Caco-2 (cell line): Measurements from ENCODE around the gene ARHGEF28. TPM values are rescaled to one million over a fixed set of nuclear protein-coding genes. Genes with fewer than 3 reads are reported as not detected.

Experiments
- BruUV-seq: library from RNA; stranded (reverse); fragments of 400-500 nt; replicated peaks from 2 replicates; lab custom pipeline; 2021; lab: Mats Ljungman, UMichigan
- CTCF ChIA-PET: fragments of 300-600 bp; sonication (Branson Sonifier 250); formaldehyde crosslinking; loops from one replicate; lab custom pipeline; 2022; ENCODE audit warnings: antibody characterized with exemption; lab: Charles Lee
- POLR2A ChIA-PET: fragments of 300-600 bp; sonication (Branson Sonifier 250); formaldehyde crosslinking; loops from one replicate; lab custom pipeline; 2022; ENCODE audit warnings: antibody characterized with exemption; lab: Charles Lee
- DNase-seq, 2 experiments: peaks; one replicate each; pipeline versions ENCODE4 v3.0.0 to v3.0.0-alpha.2; 2020 to 2022
- H3K27me3 ChIP-seq: replicated peaks from 2 replicates; pipeline ENCODE4 v1.6.0; 2011; ENCODE audit warnings: low read length; ENCODE audit not compliant: control insufficient read depth, insufficient read depth
- H3K36me3 ChIP-seq: 2 replicates; pipeline ENCODE4 v1.5.1; 2011; ENCODE audit warnings: low read length; ENCODE audit not compliant: control insufficient read depth, insufficient read depth
- H3K4me1 ChIP-seq: fragments of 250-450 bp; sonication (Bioruptor Pico); 2 replicates; pipeline ENCODE4 v1.5.1; 2020; ENCODE audit warnings: mild to moderate bottlenecking
- H3K4me3 ChIP-seq: 2 replicates; pipeline ENCODE4 v1.5.1; 2011; ENCODE audit warnings: low read depth, mild to moderate bottlenecking, control low read depth, low read length
- H3K9me3 ChIP-seq: fragments of 250-450 bp; sonication (Bioruptor Pico); 2 replicates; pipeline ENCODE4 v1.5.1; 2020; ENCODE audit warnings: mild to moderate bottlenecking, moderate library complexity
- H3K27ac Mint-ChIP-seq: one replicate; pipeline ENCODE4 v1.8.0; 2022; ENCODE audit warnings: mixed read lengths; ENCODE audit not compliant: unreplicated experiment
- H3K27me3 Mint-ChIP-seq: one replicate; pipeline ENCODE4 v1.8.0; 2022; ENCODE audit warnings: mixed read lengths; ENCODE audit not compliant: insufficient read depth, unreplicated experiment
- H3K36me3 Mint-ChIP-seq: one replicate; pipeline ENCODE4 v1.8.0; 2022; ENCODE audit warnings: mild to moderate bottlenecking, mixed read lengths; ENCODE audit not compliant: insufficient read depth, unreplicated experiment
- H3K4me1 Mint-ChIP-seq: one replicate; pipeline ENCODE4 v1.8.0; 2022; ENCODE audit warnings: low read depth, mixed read lengths; ENCODE audit not compliant: unreplicated experiment
- H3K4me3 Mint-ChIP-seq: one replicate; pipeline ENCODE4 v1.8.0; 2022; ENCODE audit warnings: mild to moderate bottlenecking, moderate library complexity, mixed read lengths; ENCODE audit not compliant: unreplicated experiment
- H3K9me3 Mint-ChIP-seq: one replicate; pipeline ENCODE4 v1.8.0; 2022; ENCODE audit warnings: mixed read lengths; ENCODE audit not compliant: unreplicated experiment
- CTCF ChIP-seq, 2 experiments: fragments of 200-600 bp in 1 of 2; IDR thresholded peaks; 1 replicate in 1 of 2; 2 replicates in 1 of 2; pipeline versions ENCODE4 v1.5.1 to v1.8.0; 2011 to 2022; ENCODE audit warnings: antibody characterized with exemption in 1 of 2, control low read depth in 1 of 2, inconsistent platforms in 1 of 2, low read depth in 1 of 2, low read length in 1 of 2, mild to moderate bottlenecking in 1 of 2, moderate library complexity in 1 of 2; ENCODE audit not compliant: insufficient read depth in 1 of 2, severe bottlenecking in 1 of 2, unreplicated experiment in 1 of 2
- intact Hi-C: fragments of 100-400 bp; cut with micrococcal nuclease; formaldehyde crosslinking; loops from one replicate; pipeline ENCODE4 v1.10.0; 2022; ENCODE audit not compliant: unreplicated experiment
- total RNA-seq: library from RNA; stranded (reverse); gene quantifications from 2 replicates; pipeline ENCODE4 v1.2.3, GENCODE V29; 2022

ARHGEF28 gene
- total RNA-seq, 1 experiment from 2014 or later = 4.6 TPM

GRCh38 chr5:73908395-73908794 is 282.4 kb downstream of the ARHGEF28 start:
- H3K9me3 Mint-ChIP-seq = no peaks in the 10 kb centered on the region
- ChIA-PET CTCF (no interaction called here), POLR2A (no interaction called here)
- no peaks in the 10 kb centered on the region for H3K9me3 ChIP-seq
- no peak overlapping the region for H3K4me3 ChIP-seq
- H3K36me3 ChIP-seq = no peaks in the 10 kb centered on the region
- BruUV-seq = no TSS peak
- no peaks in the 10 kb centered on the region for H3K4me1 Mint-ChIP-seq
- no peak overlapping the region for H3K4me3 Mint-ChIP-seq
- H3K27ac Mint-ChIP-seq = no peak overlapping the region
- no peak for TF ChIP-seq CTCF (IDR thresholded peaks at IDR 0.05; ENCODE audit: insufficient read depth in 1 of 2, low read depth in 1 of 2, low read length in 1 of 2, severe bottlenecking in 1 of 2, unreplicated experiment in 1 of 2)
- H3K27me3 Mint-ChIP-seq = no peaks in the 10 kb centered on the region
- no peaks in the 10 kb centered on the region for H3K4me1 ChIP-seq
- H3K27me3 ChIP-seq = no peaks in the 10 kb centered on the region
- intact Hi-C loops = no loop called here
- no peaks in the 10 kb centered on the region for H3K36me3 Mint-ChIP-seq
- no peak for DNase-seq

- no TSS peak for BruUV-seq
- H3K4me3 ChIP-seq = no peak overlapping the region
- no peak overlapping the region for H3K27ac Mint-ChIP-seq
- DNase-seq = no peak
- no peaks in the 10 kb centered on the region for H3K9me3 Mint-ChIP-seq
- H3K9me3 ChIP-seq = no peaks in the 10 kb centered on the region
- H3K36me3 Mint-ChIP-seq = no peaks in the 10 kb centered on the region
- ChIA-PET CTCF (no interaction called here), POLR2A (no interaction called here)
- no peaks in the 10 kb centered on the region for H3K36me3 ChIP-seq
- H3K27me3 Mint-ChIP-seq = no peaks in the 10 kb centered on the region
- no peaks in the 10 kb centered on the region for H3K4me1 Mint-ChIP-seq
- no peaks in the 10 kb centered on the region for H3K4me1 ChIP-seq
- intact Hi-C loops = no loop called here
- no peak overlapping the region for H3K4me3 Mint-ChIP-seq
- TF ChIP-seq CTCF (IDR thresholded peaks at IDR 0.05; ENCODE audit: insufficient read depth in 1 of 2, low read depth in 1 of 2, low read length in 1 of 2, severe bottlenecking in 1 of 2, unreplicated experiment in 1 of 2) = no peak
- H3K27me3 ChIP-seq = no peaks in the 10 kb centered on the region
Measured at GRCh38 chr5:73908846-73909245, 282.9 kb downstream of the ARHGEF28 start.

- Mint-ChIP-seq H3K27ac (no peak overlapping the region), H3K9me3 (no peaks in the 10 kb centered on the region), H3K27me3 (no peaks in the 10 kb centered on the region), H3K36me3 (no peaks in the 10 kb centered on the region), H3K4me1 (no peaks in the 10 kb centered on the region), H3K4me3 (no peak overlapping the region)
- no TSS peak for BruUV-seq
- ChIA-PET CTCF (no interaction called here), POLR2A (no interaction called here)
- no peaks in the 10 kb centered on the region for H3K36me3 ChIP-seq
- H3K27me3 ChIP-seq = no peaks in the 10 kb centered on the region
- H3K4me3 ChIP-seq = no peak overlapping the region
- no peak for DNase-seq
- intact Hi-C loops = no loop called here
- H3K9me3 ChIP-seq = no peaks in the 10 kb centered on the region
- TF ChIP-seq CTCF (IDR thresholded peaks at IDR 0.05; ENCODE audit: insufficient read depth in 1 of 2, low read depth in 1 of 2, low read length in 1 of 2, severe bottlenecking in 1 of 2, unreplicated experiment in 1 of 2) = no peak
- H3K4me1 ChIP-seq = no peaks in the 10 kb centered on the region
Measured at GRCh38 chr5:73909474-73909873, 283.5 kb downstream of the ARHGEF28 start.
